GM18519 (cell line): Measurements from ENCODE around the gene PDCL2.
"Not testable (repeated sequence)": the region's sequence is repeated elsewhere in the genome, so short reads cannot be mapped to it uniquely, and the experiment has no call there.

ENCODE experiments used
- ATAC-seq: cut with Tn5 transposase; IDR thresholded peaks from one replicate; pipeline ENCODE4 v1.9.1; 2021; ENCODE audit warnings: mild to moderate bottlenecking, moderate library complexity; ENCODE audit not compliant: unreplicated experiment, low FRiP score

The PDCL2 gene

DNA sequence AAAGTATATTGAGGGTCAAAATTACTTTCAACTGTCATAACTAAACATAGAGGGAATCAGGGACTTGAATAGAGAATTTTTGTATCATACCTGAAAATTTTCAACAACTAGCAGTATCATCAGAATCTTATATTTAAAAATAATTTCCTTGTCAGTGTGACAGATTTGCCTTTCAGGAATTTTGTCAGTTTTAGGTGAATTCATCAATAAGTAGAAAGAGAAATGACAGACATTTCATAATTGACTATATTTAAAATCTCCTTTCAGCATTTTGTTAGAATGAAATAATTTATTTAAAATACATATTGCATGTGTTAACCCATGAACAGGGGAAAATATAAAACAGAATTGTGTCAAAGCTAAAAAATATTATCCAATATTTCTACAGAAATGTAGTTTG is 8.6 kb upstream of the PDCL2 start:
- ATAC-seq: no peak

DNA sequence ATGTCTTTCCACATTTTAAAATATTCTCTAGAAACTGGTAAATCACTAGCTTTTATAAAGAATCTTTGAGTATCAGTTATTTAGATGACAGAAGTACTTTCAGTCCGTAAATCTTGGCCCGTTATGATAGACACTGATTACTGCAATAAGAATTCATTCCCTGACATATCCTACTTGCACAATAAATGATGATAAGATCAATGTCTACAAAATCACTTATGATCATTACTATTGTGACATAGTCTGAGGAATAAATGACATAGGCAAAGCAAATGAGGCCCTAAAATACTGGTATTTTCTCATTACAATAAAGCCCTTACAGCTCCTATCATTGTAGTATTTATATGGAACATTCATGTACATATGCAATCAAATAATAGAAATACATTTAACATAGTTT is 6.6 kb upstream of the PDCL2 start:
- no peak for ATAC-seq

- no peak for ATAC-seq
Measured at GRCh38 chr4:55588160-55588559, 3.9 kb downstream of the PDCL2 start.

- ATAC-seq: not testable (repeated sequence)
Measured at GRCh38 chr4:55582773-55583172, 9.3 kb downstream of the PDCL2 start.

DNA sequence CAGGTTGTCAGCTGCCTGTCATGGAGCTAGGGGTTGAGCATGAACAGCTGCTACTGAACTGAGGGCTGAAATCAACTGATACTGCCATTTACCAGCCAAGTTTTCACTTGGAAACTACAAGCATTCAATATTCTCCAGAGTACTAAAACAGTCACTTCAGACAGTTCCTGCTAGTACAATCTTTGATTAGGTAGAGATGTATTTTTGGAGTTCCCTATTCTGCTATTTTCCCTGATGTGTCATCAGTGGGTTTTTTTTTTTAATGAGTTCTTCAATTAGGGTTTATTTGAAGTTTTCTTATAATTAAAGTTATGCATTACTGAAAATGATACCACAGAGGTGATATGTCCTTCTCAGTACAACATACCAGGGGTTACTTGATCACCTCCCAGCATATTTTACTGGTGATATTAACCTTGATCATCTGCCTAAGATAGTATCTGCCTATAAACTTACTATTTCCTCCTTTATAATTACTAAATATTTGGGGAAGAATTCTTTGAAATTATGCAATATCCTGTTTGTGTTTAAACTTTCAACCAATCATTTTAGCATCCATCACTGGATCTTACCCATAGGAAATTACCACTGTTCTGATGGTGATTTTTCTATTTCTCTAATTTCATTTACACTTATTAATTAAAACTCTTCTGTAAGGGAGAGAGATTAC is 13.6 kb downstream of the PDCL2 start:
- no peak for ATAC-seq

DNA sequence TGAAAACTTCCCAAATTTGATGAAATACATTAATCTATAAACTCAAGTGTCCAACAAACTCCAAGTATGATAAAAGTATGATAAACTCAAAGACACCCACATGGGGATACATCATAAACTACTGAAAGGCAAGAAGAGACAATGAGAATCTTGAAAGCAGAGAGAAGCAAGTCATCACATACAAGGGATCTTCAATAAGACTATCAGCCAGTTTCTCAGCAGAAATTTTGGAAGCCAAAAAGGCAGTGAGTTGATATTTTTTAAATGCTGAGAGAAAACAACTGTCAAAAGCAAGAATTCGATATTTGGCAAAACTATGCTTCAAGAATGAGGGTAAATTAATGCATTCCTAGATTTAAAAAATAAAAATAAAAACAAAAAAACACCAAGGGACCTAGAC is 16.5 kb downstream of the PDCL2 start:
- ATAC-seq: no peak

DNA sequence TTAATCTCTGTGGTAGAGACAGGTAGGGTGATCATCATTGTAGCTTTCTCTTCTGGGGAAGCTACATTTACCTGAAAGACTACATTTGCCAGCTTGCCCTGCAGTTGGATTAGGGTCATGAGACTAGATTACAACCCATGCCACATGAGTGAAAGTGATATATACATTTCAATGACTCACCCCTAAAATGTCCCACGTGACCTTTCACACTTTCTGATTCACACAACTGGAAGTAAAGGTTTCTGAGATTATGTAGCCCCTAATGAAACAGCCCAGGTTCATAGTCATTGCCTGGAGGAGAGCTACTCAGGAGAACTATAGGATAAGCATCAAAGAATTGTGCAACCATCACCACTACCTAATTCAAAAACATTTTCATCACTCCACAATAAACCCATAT is 17.8 kb downstream of the PDCL2 start:
- no peak for ATAC-seq

DNA sequence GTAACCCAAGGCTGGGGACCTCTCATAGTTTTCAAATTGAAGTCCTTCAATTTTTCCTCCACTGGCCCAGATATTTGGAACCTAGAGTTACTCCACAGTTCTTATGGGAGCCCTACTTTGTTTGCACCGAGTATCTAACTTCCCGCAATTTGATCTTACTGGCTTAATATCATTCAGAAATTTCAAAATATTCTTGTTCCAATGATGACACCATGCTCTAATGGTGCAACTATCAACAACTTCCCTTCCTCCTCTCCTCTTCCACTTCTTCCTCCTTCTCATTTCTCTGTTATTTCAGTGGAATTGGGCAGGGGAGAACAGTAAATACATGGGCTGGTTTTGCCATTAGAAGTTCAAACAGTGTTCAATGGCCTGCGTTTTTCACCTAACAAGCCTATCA is 20.2 kb downstream of the PDCL2 start:
- no peak for ATAC-seq

GRCh38 chr4:55568905-55569504 is 23.0 kb downstream of the PDCL2 start:
- ATAC-seq: peak; percentile 74

DNA sequence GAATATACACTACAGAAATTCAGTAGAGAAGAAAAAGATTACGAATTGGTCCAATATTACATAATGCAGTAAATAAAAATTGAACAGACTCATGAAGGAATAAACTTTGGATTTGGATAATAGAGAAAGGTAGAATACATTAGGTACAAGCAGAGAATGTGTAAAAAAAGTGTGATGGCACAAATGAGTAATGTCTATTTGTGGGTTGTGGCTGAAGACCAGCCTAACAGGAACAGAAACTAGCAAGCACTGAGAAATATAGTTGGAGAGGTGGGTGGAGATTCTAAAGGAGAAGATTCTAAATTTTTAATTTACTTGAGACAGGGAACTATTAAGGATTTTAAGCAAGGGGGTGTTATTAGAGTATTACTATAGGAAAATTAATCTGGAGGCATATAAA is 30.2 kb downstream of the PDCL2 start:
- peak; percentile 100 for ATAC-seq

- no peak for ATAC-seq
Measured at GRCh38 chr4:55560096-55560495, 31.9 kb downstream of the PDCL2 start.

DNA sequence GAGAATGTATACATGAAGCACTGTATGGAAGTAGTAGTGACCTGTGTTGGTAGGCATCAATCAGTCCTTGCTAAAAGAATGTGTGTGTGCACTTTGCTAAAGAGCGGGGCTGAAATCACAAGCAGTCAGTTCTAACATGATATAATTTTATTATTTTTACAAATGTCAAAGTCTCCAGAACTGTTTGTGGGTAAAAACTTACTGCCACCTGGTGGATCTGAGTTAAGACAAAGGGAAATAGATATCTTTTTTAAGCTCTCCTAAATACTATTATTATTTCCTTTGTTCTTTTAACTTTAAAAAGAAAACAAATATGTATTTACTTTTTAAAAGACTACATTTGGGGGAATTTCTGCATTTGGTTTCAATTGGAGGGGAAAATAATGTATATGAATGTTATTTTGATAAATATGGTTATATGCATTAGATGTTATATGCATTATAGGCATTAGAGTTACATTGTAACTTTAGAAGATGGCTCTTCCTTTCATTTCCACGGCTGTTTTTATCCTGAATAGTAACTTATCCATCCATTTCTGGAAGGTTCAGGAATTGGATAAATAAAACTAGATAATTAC is 37.5 kb downstream of the PDCL2 start:
- ATAC-seq: no peak

GRCh38 chr4:55553441-55554201 is 38.4 kb downstream of the PDCL2 start:
- ATAC-seq: no peak

- ATAC-seq: not testable (repeated sequence)
Measured at GRCh38 chr4:55551964-55552363, 40.1 kb downstream of the PDCL2 start.

DNA sequence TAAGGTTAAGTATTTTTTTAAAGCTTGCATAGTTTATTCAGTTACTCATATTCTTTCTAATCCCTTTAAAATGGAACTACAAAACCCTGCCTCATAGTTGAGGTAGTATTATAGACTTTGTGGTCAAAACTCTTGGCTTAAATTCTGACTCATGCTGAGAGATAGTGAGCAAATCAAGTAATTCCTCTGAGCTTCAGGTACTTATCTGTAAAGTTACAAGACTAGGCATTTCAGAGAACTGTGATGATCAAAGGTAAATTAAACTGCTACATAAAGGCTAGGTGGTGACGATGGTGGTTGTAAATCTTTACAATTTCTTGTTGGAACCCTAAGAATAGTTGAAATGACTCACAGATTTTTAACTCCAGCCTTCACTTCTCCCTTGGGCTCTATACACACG is 42.2 kb downstream of the PDCL2 start:
- no peak for ATAC-seq

DNA sequence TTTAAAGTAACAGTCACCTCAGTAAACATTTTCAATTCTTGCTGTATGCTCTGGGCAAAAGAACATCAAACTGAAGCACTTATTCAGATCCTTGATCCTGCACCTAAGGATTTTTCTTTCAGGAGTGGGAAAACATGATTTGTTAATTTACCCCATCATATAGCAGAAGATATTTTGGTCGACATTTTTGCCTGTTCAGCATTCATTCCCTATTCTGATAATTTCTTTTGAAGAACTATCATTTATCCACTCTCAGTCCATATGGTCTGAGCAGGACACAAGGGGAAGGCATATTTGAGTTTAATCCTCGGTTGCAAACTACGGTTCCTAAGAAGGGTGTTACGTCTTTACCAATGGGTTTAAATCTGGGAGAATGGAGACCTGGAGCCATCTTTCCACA is 44.1 kb downstream of the PDCL2 start:
- no peak for ATAC-seq

- no peak for ATAC-seq
Measured at GRCh38 chr4:55547466-55547770, 44.6 kb downstream of the PDCL2 start.

DNA sequence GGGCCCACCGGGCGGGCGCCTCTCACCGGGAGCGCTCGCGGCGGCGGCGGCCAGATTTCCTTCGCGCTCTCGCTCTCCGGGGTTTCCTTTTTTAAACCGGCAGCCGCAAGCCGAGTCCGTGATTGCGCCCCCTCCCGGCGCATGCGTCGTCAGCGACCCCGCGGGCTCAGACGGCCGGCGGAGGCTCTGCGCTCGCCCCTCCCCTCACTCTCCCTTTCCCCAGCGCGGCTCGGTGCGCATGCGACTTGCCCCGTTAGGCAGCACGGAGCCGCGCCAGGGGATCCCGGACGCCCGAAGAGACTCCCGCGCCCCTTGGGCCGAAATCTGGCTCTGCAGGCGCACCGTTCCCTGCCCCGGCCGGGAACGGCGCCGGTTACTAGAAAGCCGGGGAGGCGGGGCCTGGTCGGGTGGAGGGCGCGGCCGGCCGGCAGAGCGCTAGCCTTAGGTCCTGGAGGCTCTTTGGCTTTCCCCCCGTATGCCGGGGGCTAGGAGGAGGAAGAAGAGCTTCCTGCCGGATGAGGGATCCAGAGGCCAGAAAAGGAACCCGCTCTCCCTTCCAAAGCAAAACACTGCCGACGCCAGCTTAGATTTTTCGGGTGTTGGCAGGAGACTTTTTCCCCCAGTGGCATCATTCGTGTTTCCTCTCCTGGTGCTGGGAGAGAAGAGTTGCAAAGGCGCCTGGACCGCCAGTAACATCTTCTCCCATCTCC is 45.1 kb downstream of the PDCL2 start, which contains the start of gene CLOCK:
CLOCK (minus strand) TSS at position 154 of the 710 bp plus-strand sequence. CDS start 64,124 bp downstream, outside the sequence.
- ATAC-seq: peak; percentile 64

DNA sequence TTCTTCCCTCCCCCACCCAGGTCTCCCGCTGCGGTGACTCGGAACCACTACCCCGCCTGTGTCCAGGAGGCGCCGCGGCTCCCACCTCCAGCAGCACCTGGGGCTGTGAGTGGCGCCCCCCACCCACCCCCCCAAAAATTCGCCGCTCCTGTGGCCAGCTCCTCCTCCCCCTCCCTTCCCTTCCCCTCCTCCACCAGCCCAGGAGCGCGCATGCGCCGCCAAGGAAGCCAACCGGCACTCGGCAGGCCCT is 45.6 kb downstream of the PDCL2 start:
- no peak for ATAC-seq

GRCh38 chr4:55545641-55546505 is 46.2 kb downstream of the PDCL2 start:
- peak; percentile 31 for ATAC-seq
